Adipocyte (in vitro differentiated cells): ENCODE data around the gene CASTOR1.

Experiments used
- DNase-seq: peaks from one replicate; pipeline ENCODE4 v3.0.0-alpha.2; 2015; ENCODE audit warnings: low read depth
- H3K27me3 ChIP-seq: replicated peaks from 2 replicates; pipeline ENCODE4 v1.7.0; 2013; ENCODE audit warnings: mild to moderate bottlenecking, low read length, moderate library complexity; ENCODE audit not compliant: control insufficient read depth, insufficient read depth
- H3K36me3 ChIP-seq: 2 replicates; pipeline ENCODE4 v1.7.0; 2013; ENCODE audit warnings: low read length, mild to moderate bottlenecking, moderate library complexity; ENCODE audit not compliant: control insufficient read depth, insufficient read depth, severe bottlenecking
- H3K4me1 ChIP-seq: 2 replicates; pipeline ENCODE4 v1.7.0; 2013; ENCODE audit warnings: mild to moderate bottlenecking, low read length, moderate library complexity; ENCODE audit not compliant: control insufficient read depth, insufficient read depth
- H3K4me3 ChIP-seq: 2 replicates; pipeline ENCODE4 v1.7.0; 2013; ENCODE audit warnings: mild to moderate bottlenecking, low read length, moderate library complexity
- H3K9ac ChIP-seq: 2 replicates; pipeline ENCODE4 v1.7.0; 2013; ENCODE audit warnings: mild to moderate bottlenecking, low read length, moderate library complexity
- H3K9me3 ChIP-seq: 2 replicates; pipeline ENCODE4 v1.7.0; 2013; ENCODE audit warnings: mild to moderate bottlenecking, low read length, moderate library complexity; ENCODE audit not compliant: control insufficient read depth

Gene CASTOR1

DNA sequence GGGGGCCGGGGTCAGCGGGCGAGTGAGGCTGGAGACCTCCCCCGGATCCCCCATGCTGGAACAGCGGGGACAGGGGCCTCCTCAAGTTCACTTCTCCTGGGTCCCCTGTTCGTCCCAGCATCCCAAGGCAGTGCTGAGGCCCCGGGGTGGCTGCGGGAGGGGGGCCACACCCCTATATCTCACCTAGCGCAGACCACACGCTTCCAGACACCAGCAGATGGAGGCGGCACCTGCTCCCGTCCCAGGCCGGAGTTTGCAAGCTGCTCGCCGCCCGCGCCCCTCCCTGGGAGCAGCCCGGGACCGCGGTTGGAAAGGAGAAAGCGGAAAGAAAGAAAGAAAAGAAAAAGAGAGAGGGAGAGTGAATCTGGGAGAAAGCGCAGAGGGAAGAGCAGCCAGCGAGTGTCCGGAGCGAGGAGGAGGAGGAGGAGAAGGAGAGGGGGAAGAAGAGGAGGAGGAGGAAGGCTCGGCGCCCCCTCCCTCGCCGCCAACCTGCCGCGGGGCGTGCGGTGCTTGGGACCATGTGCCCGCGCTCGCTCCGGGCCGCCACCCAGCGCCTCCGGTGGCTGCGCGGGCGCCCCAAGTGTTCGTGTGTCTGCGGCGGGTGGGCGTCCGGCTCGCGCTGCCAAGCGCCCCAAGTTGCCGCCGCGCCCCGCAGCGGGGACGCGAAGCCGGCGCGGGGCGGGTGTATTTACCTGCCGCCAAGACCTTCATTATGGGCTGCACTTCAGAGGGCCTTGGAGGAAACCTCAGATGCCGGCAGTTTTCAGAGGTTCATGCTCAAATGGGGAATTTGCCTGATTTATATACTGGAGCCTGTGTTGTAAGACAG is 43.1 kb downstream of the CASTOR1 start, which contains the start of gene LIF:
LIF (minus strand) TSS at position 775 of the 829 bp plus-strand sequence; CDS start at position 711, 64 bp downstream.
- Histone ChIP-seq H3K4me1 (peaks cover 11% of the 10 kb centered on the region), H3K9me3 (no peaks in the 10 kb centered on the region), H3K9ac (peak within 1 kb of the TSS; percentile 57), H3K27me3 (no peaks in the 10 kb centered on the region), H3K4me3 (peak within 1 kb of the TSS; percentile 80), H3K36me3 (no peaks in the 10 kb centered on the region)
- peak; percentile 81 for DNase-seq

DNA sequence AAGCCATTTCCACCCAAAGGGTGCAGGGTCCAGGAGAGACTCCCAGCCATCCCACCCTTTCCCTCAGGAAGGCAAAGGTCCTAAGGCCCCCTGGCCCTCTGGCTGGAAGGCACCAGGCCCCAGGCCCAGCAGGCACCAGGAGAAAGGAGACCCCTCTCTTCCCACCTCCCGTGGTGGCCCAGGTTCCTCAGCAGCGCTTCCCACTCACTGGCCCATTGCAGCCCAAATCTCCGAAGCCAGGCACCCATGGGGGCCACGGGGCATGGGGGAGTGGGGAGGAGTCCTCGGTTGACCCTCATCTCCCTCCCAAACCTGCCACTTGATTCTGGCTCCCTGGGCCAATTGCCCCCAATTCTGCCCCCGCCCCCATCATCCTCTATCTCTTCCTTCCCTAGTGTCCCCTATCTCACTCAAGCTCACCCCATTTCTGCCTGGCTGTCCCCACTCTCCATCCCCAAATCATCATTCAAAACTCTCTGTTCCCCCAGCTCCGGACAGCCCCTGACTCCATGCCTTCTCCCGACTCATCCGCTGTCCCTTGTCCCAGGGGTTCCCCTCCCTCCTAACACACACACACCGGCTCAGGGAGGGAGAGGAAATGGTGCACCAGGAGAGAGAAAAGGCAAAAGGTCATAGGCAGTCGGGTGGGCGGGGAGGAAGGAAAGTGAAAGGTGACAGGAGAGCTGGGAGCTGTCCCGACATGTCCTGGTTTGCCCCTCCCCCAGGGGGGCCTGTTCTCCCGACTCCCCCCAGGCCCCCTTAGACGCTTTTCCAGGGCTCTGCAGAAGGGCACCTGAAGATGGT is 43.9 kb downstream of the CASTOR1 start:
- no peaks in the 10 kb centered on the region for H3K9me3 ChIP-seq
- peaks cover 11% of the 10 kb centered on the region for H3K4me1 ChIP-seq
- DNase-seq, result no peak
- no peaks in the 10 kb centered on the region for H3K36me3 ChIP-seq
- H3K27me3 ChIP-seq, result no peaks in the 10 kb centered on the region
- peak overlapping the region; percentile 80 for H3K4me3 ChIP-seq
- peak overlapping the region; percentile 57 for H3K9ac ChIP-seq

DNA sequence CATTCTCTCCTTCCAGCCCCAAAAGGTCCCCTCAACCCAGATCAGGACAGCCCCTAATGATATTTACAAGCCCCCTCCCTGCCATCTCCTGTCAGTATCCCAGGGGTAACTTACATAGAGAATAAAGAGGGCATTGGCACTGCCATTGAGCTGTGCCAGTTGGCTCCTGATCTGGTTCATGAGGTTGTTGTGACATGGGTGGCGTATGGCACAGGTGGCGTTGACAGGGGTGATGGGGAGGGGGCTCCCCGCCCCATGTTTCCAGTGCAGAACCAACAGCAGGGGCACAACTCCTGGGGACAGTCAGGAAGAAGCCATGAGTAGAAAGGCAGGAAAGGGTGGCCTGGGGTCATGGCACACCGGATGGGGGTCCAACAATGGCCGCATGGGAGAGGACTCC is 44.7 kb downstream of the CASTOR1 start:
- H3K4me3 ChIP-seq, result no peak overlapping the region
- no peaks in the 10 kb centered on the region for H3K9me3 ChIP-seq
- DNase-seq, result no peak
- no peaks in the 10 kb centered on the region for H3K27me3 ChIP-seq
- H3K9ac ChIP-seq, result no peak overlapping the region
- H3K36me3 ChIP-seq, result no peaks in the 10 kb centered on the region
- peaks cover 11% of the 10 kb centered on the region for H3K4me1 ChIP-seq

- DNase-seq, result no peak
- Histone ChIP-seq H3K9me3 (no peaks in the 10 kb centered on the region), H3K27me3 (no peaks in the 10 kb centered on the region), H3K4me3 (no peak overlapping the region), H3K4me1 (peaks cover 11% of the 10 kb centered on the region), H3K36me3 (no peaks in the 10 kb centered on the region), H3K9ac (no peak overlapping the region)
Observed at GRCh38 chr22:30244066-30244465, 45.2 kb downstream of the CASTOR1 start.

DNA sequence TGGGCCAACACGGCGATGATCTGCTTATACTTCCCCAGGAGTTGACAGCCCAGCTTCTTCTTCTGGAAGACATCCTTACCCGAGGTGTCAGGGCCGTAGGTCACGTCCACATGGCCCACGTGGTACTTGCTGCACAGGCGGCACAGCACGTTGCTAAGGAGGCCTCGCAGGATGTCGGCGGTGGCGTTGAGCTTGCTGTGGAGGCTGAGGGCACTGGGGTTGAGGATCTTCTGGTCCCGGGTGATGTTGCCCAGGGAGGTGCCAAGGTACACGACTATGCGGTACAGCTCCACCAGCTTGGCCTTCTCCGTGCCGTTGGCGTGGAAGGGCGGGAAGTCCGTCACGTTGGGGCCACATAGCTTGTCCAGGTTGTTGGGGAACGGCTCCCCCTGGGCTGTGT is 45.6 kb downstream of the CASTOR1 start:
- Histone ChIP-seq H3K9me3 (no peaks in the 10 kb centered on the region), H3K4me1 (peaks cover 11% of the 10 kb centered on the region), H3K36me3 (no peaks in the 10 kb centered on the region), H3K4me3 (no peak overlapping the region), H3K9ac (no peak overlapping the region), H3K27me3 (no peaks in the 10 kb centered on the region)
- no peak for DNase-seq

DNA sequence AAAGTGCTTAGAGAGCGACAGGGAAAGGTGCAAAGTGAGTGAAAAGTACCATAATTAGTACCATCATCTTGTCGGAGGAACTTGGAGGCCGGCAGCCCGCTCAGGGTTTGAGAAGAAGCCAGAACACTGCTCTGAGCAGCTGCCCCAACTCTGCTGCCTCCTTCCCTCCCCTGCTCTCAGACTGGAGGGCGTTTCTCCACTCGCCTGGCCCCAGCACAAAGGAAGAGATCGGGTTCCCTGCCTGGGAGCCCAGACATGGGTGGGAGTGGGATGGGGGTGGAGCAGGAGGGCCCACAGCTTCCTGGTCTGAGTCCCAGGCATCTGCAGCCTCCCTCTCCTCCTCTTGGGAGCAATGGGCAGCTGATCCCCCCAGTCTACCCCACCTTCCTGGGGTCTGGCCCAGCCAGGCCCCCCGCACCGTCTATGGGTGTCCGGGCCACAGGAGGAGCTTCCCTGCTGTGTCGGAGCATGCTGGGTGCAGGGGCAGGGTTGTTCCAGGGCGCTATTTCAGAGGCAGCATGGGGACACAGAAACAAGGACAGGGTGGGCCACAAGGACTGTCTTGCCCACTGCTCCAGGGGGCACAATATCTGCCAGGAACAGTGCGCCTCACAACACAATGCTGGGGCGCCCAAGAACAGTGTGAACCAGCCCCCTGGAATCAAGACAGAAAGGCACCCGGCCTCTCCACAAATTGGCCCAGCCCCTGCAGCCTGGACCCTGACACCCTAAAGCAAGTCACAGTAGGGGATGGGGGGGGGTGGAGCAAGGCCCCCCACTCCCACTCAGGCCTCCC is 47.5 kb downstream of the CASTOR1 start:
- no peaks in the 10 kb centered on the region for H3K9me3 ChIP-seq
- H3K4me3 ChIP-seq, result no peak overlapping the region
- DNase-seq, result peak; percentile 44
- H3K4me1 ChIP-seq, result peaks cover 11% of the 10 kb centered on the region
- H3K27me3 ChIP-seq, result no peaks in the 10 kb centered on the region
- no peak overlapping the region for H3K9ac ChIP-seq
- H3K36me3 ChIP-seq, result no peaks in the 10 kb centered on the region

DNA sequence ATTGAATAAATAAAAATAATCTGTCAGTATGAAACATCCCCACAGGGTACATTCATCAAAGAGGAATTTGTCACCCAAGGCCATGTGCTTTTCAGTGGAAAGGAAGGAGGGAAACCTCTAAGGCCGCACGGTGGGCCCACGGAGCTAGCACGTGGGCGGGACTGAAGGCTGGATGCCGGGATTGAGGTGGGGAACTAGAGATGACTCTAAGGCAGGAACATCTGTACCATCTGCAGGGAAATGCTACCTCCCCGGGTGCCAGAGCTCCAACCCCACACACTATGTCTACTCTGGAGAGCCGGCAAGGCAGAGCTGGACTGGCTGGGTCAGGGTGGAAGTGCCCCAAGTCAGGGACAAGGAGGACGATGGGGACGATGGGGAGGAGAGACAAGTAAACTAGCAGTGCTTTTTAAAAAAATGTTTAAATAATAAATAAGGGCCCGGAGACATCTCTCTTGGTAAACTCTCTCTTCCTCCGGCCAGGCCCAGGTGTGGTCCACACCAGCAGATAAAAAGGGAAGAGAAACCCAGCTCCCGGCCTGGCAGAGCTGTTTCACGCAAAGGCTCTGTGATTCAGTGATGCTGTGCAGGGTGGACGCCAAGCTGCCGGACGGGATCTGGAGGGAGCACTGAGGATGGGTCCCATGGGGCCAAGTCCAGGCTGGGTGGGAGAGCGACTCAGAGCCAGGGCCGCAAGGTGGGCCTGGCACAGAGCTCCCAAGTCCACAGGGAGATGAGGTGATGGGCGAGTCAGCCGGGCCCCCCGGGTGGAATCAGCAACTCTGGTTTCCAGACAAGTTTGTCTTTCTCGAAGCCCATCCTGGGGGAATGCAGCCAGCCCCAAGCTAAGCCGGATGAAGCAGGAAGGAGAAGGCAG is 48.5 kb downstream of the CASTOR1 start:
- H3K36me3 ChIP-seq, result no peaks in the 10 kb centered on the region
- H3K4me1 ChIP-seq, result peaks cover 8% of the 10 kb centered on the region
- H3K27me3 ChIP-seq, result no peaks in the 10 kb centered on the region
- H3K9me3 ChIP-seq, result peaks cover 2% of the 10 kb centered on the region
- no peak for DNase-seq
- no peak overlapping the region for H3K9ac ChIP-seq
- H3K4me3 ChIP-seq, result no peak overlapping the region

GRCh38 chr22:30239488-30240405 is 49.6 kb downstream of the CASTOR1 start:
- Histone ChIP-seq H3K36me3 (no peaks in the 10 kb centered on the region), H3K9ac (no peak overlapping the region), H3K4me3 (no peak overlapping the region), H3K27me3 (no peaks in the 10 kb centered on the region), H3K4me1 (no peaks in the 10 kb centered on the region), H3K9me3 (peaks cover 2% of the 10 kb centered on the region)
- no peak for DNase-seq

DNA sequence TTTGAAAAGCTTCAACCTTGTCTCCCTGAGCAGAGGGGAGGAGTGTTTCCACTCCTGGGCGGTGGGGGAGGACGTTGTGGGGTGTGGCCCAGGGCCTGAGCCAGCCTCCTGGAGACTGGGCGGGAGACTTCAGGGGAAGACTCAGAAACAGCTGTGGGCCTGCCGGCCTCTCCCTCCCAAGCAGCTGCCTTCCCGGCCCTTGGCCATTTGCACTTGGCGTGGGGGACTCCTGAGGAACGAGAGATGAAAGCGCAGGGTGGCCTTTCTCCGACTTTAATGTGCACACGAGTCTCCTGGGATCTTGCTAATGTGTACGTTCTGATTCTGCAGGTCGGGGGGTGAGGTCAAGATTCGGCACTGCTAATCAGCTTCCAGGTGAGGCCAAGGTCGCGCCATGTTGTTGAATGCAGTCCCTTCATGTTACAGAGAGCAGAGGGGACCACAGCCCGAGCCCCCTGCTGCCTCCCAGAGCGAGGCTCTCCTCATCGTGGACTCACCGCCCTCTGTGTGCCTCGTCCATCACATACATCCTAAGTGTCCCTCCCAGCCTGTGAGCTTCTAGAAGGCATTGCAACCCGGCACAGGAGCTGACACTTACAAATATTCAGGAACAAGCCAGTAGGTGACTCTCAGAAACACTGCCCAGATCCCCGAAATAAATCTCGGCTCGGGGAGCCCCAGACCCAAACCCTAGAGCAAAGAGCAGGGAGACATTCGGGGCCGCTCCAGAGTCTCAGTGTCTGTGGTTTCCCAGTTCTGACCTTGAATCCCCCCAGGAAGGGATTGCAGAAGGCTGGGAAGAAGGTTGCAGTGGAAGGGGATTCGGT is 50.4 kb downstream of the CASTOR1 start:
- H3K36me3 ChIP-seq, result no peaks in the 10 kb centered on the region
- DNase-seq, result peak; percentile 34
- no peak overlapping the region for H3K4me3 ChIP-seq
- peaks cover 2% of the 10 kb centered on the region for H3K9me3 ChIP-seq
- H3K9ac ChIP-seq, result no peak overlapping the region
- H3K4me1 ChIP-seq, result no peaks in the 10 kb centered on the region
- H3K27me3 ChIP-seq, result no peaks in the 10 kb centered on the region
